Peyer's patch (tissue), 4 donors: Measurements from ENCODE around the gene SYNDIG1.

Source experiments
- CTCF ChIP-seq, 6 experiments: fragments of 450-650 bp in 4 of 6; fragments of 200-600 bp in 2 of 6; sonication (generic) in 1 of 6; IDR thresholded peaks; one replicate each; pipeline ENCODE4 v1.5.1; 2017 to 2019; ENCODE audit warnings: antibody characterized with exemption in 6 of 6, mild to moderate bottlenecking in 3 of 6, moderate library complexity in 1 of 6
- POLR2A ChIP-seq, 2 donors: fragments of 450-650 bp; IDR thresholded peaks; one replicate each; pipeline ENCODE4 v1.5.1; 2017; ENCODE audit warnings: antibody characterized with exemption in 2 of 2, mild to moderate bottlenecking in 2 of 2, moderate library complexity in 2 of 2

GRCh38 chr20:24694157-24694726 is 224.8 kb downstream of the SYNDIG1 start:
- no peak for TF ChIP-seq POLR2A (IDR thresholded peaks at IDR 0.05)
- TF ChIP-seq CTCF (IDR thresholded peaks at IDR 0.05), result no peak
